Stomach (tissue), 9 donors: ENCODE results near the gene PANK4. TPM values are rescaled to one million over a fixed set of nuclear protein-coding genes. Genes with fewer than 3 reads are reported as not detected.

Source experiments
- DNase-seq, 2 donors: peaks; one replicate each; pipeline versions ENCODE4 v3.0.0 to v3.0.0-alpha.2; 2013 to 2019
- H3K27ac ChIP-seq, 5 donors: fragments of 200-600 bp in 4 of 5; sonication (generic) in 4 of 5; one replicate each; pipeline ENCODE4 v1.5.1; 2013 to 2019; ENCODE audit warnings: mild to moderate bottlenecking in 1 of 5, moderate library complexity in 1 of 5
- H3K27me3 ChIP-seq, 3 donors: fragments of 200-600 bp; sonication (generic); one replicate each; pipeline ENCODE4 v1.5.1; 2017 to 2019; ENCODE audit warnings: mixed run types in 1 of 3
- H3K36me3 ChIP-seq, 4 donors: fragments of 200-600 bp; sonication (generic); 1 replicate in 3 of 4; 2 replicates in 1 of 4; pipeline ENCODE4 v1.5.1; 2016 to 2019
- H3K4me1 ChIP-seq, 4 donors: fragments of 200-600 bp; sonication (generic); one replicate each; pipeline ENCODE4 v1.5.1; 2016 to 2019
- H3K4me3 ChIP-seq, 4 donors: fragments of 200-600 bp; sonication (generic) in 3 of 4; one replicate each; pipeline ENCODE4 v1.5.1; 2016 to 2019; ENCODE audit warnings: mild to moderate bottlenecking in 1 of 4
- H3K9me3 ChIP-seq, 4 donors: fragments of 200-600 bp; sonication (generic); one replicate each; pipeline ENCODE4 v1.5.1; 2016 to 2019
- EP300 ChIP-seq: sonication (generic); formaldehyde crosslinking; IDR thresholded peaks from one replicate; pipeline ENCODE4 v1.6.1; 2017; ENCODE audit warnings: antibody characterized with exemption
- POLR2A ChIP-seq, 4 donors: fragments of 450-650 bp; IDR thresholded peaks; one replicate each; pipeline ENCODE4 v1.6.1; 2016; ENCODE audit warnings: antibody characterized with exemption in 4 of 4, control low read depth in 2 of 4, mild to moderate bottlenecking in 1 of 4, moderate library complexity in 1 of 4
- POLR2AphosphoS5 ChIP-seq, 3 donors: sonication (generic); formaldehyde crosslinking; IDR thresholded peaks; one replicate each; pipeline ENCODE4 v1.6.1; 2016; ENCODE audit warnings: antibody characterized with exemption in 3 of 3
- WGBS, 5 donors: extraction: QIAGEN DNeasy Blood & Tissue Kit in 3 of 5; methylation state at CpG; one replicate each; pipeline versions ENCODE4 v1.1.5 to v1.1.7; 2013 to 2018; 5-methylcytosine and 5-hydroxymethylcytosine counted together
- intact Hi-C: fragments of 100-400 bp; cut with DNase I; formaldehyde crosslinking; loops from one replicate; pipeline ENCODE4 v1.15.1; 2023; ENCODE audit warnings: low total_unique reads
- polyA plus RNA-seq, 3 donors: library from polyadenylated mRNA; stranded (reverse); fragments of 200-250 nt; gene quantifications; one replicate each; pipeline ENCODE4 v1.2.3, GENCODE V29; 2013
- total RNA-seq, 5 donors: library from RNA; depleted of rRNA; stranded (reverse); fragments of >200 nt; gene quantifications; one replicate each; pipeline versions ENCODE4 v1.1.0 to v1.2.3, GENCODE V29; 2014 to 2016
- TF ChIP-seq, protein P1 (sequence below), 7 experiments: fragments of 450-650 bp in 4 of 7; fragments of 200-600 bp in 3 of 7; sonication (generic) in 3 of 7; IDR thresholded peaks; one replicate each; pipeline ENCODE4 v1.5.1; 2016 to 2019; ENCODE audit warnings: antibody characterized with exemption in 7 of 7, control low read depth in 2 of 7, mild to moderate bottlenecking in 1 of 7
- donor health status: healthy with polysubstance abuse.
- donor health status: Bipolar disorder and iron deficiency.
- donor health status: healthy.

PANK4 gene
- total and polyA plus RNA-seq, 8 donors: 6.4 to 86.0 (median 19.5) TPM

DNA sequence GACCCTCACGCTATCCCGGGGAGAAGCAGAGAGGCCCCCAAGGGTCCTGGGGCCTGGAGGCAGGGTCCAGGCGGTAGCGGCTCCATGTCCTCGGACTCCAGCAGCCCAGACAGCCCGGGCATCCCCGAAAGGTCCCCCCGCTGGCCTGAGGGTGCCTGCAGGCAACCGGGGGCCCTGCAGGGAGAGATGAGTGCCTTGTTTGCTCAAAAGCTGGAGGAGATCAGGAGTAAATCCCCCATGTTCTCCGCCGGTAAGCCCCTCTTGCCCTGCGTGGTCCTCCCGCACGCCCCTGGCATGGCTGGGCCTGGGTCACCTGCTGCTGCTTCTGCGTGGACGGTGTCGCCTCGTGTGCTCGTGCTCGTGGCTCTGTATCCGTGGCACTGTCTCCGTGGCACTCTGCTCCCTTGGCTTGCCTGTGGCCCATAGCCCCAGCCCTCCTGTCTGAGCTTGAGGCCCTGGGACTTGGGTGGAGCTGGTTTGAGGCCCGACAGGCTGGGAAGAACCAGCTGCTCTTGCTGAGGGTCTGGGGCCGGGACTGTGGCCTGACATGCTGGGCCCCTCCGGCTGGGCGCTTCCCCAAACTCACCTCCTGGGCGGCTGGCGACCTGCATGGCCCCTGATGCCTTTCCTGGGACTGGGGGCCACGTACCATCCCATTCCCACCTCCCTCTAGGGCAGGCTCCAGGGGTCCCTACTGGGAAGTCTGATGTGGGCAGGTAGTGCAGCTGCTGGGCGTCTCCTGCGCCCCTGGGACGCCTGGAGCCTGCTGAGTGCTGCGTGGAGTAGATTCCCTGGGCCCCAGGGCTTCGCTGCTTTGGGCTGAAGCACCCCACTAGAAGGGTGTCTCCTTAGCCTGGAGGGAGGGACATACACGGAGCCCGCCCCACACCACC, 23.5 kb downstream of the PANK4 start:
- Histone ChIP-seq H3K4me3 (no peak overlapping the region), H3K4me1 (peaks cover 0 to 32% (median 9%) of the 10 kb centered on the region in 4 donors), H3K36me3 (peaks cover 1 to 9% (median 7%) of the 10 kb centered on the region in 4 donors), H3K27me3 (peaks cover 4 to 85% (median 56%) of the 10 kb centered on the region in 3 donors), H3K9me3 (no peaks in the 10 kb centered on the region), H3K27ac (no peak overlapping the region)
- TF ChIP-seq, protein P1, sequence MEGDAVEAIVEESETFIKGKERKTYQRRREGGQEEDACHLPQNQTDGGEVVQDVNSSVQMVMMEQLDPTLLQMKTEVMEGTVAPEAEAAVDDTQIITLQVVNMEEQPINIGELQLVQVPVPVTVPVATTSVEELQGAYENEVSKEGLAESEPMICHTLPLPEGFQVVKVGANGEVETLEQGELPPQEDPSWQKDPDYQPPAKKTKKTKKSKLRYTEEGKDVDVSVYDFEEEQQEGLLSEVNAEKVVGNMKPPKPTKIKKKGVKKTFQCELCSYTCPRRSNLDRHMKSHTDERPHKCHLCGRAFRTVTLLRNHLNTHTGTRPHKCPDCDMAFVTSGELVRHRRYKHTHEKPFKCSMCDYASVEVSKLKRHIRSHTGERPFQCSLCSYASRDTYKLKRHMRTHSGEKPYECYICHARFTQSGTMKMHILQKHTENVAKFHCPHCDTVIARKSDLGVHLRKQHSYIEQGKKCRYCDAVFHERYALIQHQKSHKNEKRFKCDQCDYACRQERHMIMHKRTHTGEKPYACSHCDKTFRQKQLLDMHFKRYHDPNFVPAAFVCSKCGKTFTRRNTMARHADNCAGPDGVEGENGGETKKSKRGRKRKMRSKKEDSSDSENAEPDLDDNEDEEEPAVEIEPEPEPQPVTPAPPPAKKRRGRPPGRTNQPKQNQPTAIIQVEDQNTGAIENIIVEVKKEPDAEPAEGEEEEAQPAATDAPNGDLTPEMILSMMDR (IDR thresholded peaks at IDR 0.05): no peak
- TF ChIP-seq POLR2A (IDR thresholded peaks at IDR 0.05) (no peak), EP300 (no peak), POLR2AphosphoS5 (IDR thresholded peaks at IDR 0.05) (no peak)
- 65 to 77% (median 68%) methylated on average over 14 to 36 of the region's 36 CpGs for WGBS, 5 donors
- intact Hi-C loops: no loop called here
- no peak for DNase-seq

DNA sequence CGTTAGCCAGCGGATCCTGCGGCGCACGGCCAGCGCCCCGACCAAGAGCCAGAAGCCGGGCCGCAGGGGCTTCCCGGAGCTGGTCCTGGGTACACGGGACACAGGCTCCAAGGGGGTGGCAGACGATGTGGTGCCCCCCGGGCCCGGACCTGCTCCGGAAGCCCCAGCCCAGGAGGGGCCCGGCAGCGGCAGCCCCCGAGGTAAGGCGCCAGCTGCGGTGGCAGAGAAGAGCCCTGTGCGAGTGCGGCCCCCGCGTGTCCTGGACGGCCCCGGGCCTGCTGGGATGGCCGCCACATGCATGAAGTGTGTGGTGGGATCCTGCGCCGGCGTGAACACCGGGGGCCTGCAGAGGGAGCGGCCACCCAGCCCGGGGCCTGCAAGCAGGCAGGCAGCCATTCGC, 24.2 kb downstream of the PANK4 start:
- H3K36me3 ChIP-seq: peaks cover 0 to 2% (median 0%) of the 10 kb centered on the region in 4 donors
- H3K27me3 ChIP-seq: peaks cover 4 to 87% (median 56%) of the 10 kb centered on the region in 3 donors
- TF ChIP-seq, protein P1 (IDR thresholded peaks at IDR 0.05): no peak
- TF ChIP-seq EP300 (no peak), POLR2AphosphoS5 (IDR thresholded peaks at IDR 0.05) (no peak), POLR2A (IDR thresholded peaks at IDR 0.05) (no peak)
- H3K4me1 ChIP-seq: peaks cover 0 to 32% (median 9%) of the 10 kb centered on the region in 4 donors
- no peak overlapping the region for H3K4me3 ChIP-seq
- 83 to 92% (median 87%) methylated on average over 20 to 34 of the region's 34 CpGs for WGBS, 5 donors
- H3K27ac ChIP-seq: no peak overlapping the region
- no peaks in the 10 kb centered on the region for H3K9me3 ChIP-seq
- no peak for DNase-seq
- intact Hi-C loops: no loop called here

DNA sequence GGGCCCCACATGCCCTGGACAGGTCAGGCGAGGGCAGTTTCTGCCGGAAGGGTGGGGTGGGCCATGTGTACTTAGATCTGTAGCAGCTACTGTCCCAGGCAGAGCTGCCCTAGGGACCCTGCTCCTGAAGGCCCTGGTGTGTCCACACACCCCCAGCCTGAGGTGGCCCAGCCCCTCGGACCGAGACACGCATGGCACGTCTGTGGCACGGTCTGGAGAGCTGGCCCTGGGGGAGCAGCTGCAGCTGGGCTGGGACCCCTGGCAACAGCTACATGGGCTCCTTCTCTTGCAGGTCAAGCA, 24.6 kb downstream of the PANK4 start:
- 50 to 67% (median 65%) methylated on average over 2 to 7 of the region's 7 CpGs for WGBS, 5 donors
- H3K27me3 ChIP-seq: peaks cover 4 to 87% (median 56%) of the 10 kb centered on the region in 3 donors
- H3K4me1 ChIP-seq: peaks cover 0 to 30% (median 9%) of the 10 kb centered on the region in 4 donors

DNA sequence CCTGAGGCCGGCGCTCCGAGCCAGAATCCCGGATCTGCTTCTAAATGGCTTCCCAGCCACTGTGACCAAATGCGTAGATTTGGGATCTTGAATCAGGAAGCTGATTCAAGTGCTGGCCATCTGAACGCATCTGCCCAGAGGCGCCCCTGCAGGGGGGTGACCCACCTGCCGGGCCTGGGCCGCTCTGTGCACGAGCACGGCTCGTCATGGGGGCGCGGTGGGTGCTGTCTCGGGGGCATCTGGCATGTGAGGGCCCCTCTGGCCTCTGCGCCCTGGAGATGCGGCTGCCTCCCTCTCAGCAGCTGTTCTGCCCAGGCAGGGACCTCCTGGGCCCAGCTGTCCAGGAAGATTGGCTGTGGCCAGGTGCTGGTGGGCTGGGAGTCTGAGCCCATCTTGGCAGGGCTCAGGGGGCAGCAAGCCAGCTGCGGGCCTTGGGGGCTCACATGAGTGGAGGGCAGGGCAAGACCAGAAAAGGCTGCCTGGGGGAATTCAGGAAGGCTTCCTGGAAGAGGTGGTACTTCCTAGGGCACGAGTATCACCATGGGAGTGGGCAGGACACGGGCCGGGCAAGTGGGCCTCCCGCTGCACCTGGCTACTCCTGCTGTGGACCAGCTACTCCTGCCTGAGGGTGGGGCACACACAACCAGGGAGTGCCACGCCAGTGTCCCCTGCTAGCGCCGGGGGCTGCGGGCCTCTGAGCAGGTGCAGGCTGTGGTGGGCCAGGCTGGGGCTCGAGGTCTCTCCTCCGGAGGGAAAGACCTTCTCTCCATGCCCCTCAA, 25.2 kb downstream of the PANK4 start:
- intact Hi-C loops: no loop called here
- Histone ChIP-seq H3K4me1 (peaks cover 0 to 24% (median 9%) of the 10 kb centered on the region in 4 donors), H3K9me3 (no peaks in the 10 kb centered on the region), H3K27ac (no peak overlapping the region), H3K27me3 (peaks cover 4 to 86% (median 53%) of the 10 kb centered on the region in 3 donors), H3K4me3 (no peak overlapping the region), H3K36me3 (no peaks in the 10 kb centered on the region)
- DNase-seq: no peak
- WGBS, 5 donors: 58 to 77% (median 66%) methylated on average over 22 to 28 of the region's 28 CpGs
- no peak for TF ChIP-seq POLR2A (IDR thresholded peaks at IDR 0.05)
- no peak for TF ChIP-seq EP300

More for the DNA sequence above, 24.6 kb downstream of the PANK4 start:
- intact Hi-C loops: no loop called here
- Histone ChIP-seq H3K9me3 (no peaks in the 10 kb centered on the region), H3K27ac (no peak overlapping the region), H3K4me3 (no peak overlapping the region), H3K36me3 (no peaks in the 10 kb centered on the region)
- no peak for TF ChIP-seq POLR2A (IDR thresholded peaks at IDR 0.05)
- no peak for DNase-seq

DNA sequence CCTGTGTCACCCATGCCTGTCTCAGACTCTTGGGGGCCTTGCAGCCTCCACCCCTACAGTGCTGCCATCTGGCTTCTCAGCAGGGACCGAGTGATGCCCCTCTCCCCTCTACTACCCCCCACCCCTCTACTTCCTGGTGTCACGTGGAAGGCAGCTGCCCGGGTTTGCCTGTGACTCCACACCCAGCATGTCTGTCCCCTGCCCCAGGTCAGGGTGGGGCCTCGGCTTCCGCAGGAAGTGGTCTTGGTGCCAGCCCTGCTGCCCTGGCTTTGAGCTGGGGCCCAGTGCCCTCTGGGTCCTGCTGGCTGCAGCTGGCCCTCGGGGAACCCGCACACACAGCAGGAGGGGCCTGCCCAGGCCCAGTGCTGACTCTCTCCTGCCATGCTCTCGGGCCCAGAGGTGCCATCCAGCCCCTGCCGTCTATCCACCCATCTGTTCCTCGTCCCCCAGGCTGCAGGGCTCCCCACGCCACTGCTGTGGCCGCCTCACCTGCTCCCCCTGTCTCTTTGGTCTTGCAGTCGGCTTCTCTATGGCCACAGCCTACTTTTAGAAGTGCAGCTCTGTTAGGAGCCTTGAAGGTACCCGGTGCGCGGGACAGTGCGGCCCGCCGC, 26.3 kb downstream of the PANK4 start:
- 48 to 87% (median 60%) methylated on average over 11 to 19 of the region's 19 CpGs for WGBS, 5 donors
- H3K36me3 ChIP-seq: no peaks in the 10 kb centered on the region
- intact Hi-C loops: no loop called here
- no peak overlapping the region for H3K4me3 ChIP-seq
- TF ChIP-seq POLR2A (IDR thresholded peaks at IDR 0.05) (no peak), POLR2AphosphoS5 (IDR thresholded peaks at IDR 0.05) (no peak), EP300 (no peak)
- TF ChIP-seq, protein P1 (IDR thresholded peaks at IDR 0.05): no peak
- no peak for DNase-seq
- H3K4me1 ChIP-seq: peaks cover 0 to 16% (median 7%) of the 10 kb centered on the region in 4 donors
- H3K9me3 ChIP-seq: no peaks in the 10 kb centered on the region
- H3K27ac ChIP-seq: no peak overlapping the region
- H3K27me3 ChIP-seq: peaks cover 4 to 74% (median 41%) of the 10 kb centered on the region in 3 donors
